ENCODE measurements around the gene CLEC4G.

The CLEC4G gene

GRCh38 chr19:7720351-7720750, 11.6 kb downstream of the CLEC4G start:
- DNase-seq, result no peak

- no peak for DNase-seq
Observed at GRCh38 chr19:7718668-7719067, 13.2 kb downstream of the CLEC4G start.

- DNase-seq, result no peak
Observed at GRCh38 chr19:7716762-7717161, 15.1 kb downstream of the CLEC4G start.

GRCh38 chr19:7715671-7716070, 16.2 kb downstream of the CLEC4G start:
- no peak for DNase-seq

GRCh38 chr19:7710616-7711015, 21.3 kb downstream of the CLEC4G start:
- DNase-seq, result no peak

GRCh38 chr19:7709932-7710460, 21.9 kb downstream of the CLEC4G start:
- DNase-seq, result no peak

- DNase-seq, result no peak
Observed at GRCh38 chr19:7706955-7707456, 24.9 kb downstream of the CLEC4G start.

- DNase-seq, result no peak
Observed at GRCh38 chr19:7706188-7706954, 25.5 kb downstream of the CLEC4G start.

- DNase-seq, result peak; percentile 81
Observed at GRCh38 chr19:7705387-7706187, 26.3 kb downstream of the CLEC4G start.

GRCh38 chr19:7704280-7705060, 27.4 kb downstream of the CLEC4G start:
- DNase-seq, result no peak

- no peak for DNase-seq
Observed at GRCh38 chr19:7703332-7703731, 28.6 kb downstream of the CLEC4G start.

- no peak for DNase-seq
Observed at GRCh38 chr19:7701654-7702457, 30.1 kb downstream of the CLEC4G start, which contains the start of gene FCER2. TSS of gene FCER2 (minus strand) at chr19:7702131. CDS start at chr19:7699760, 2,371 bp downstream.

- DNase-seq, result no peak
Observed at GRCh38 chr19:7701049-7701653, 30.8 kb downstream of the CLEC4G start.

- peak; percentile 78 for DNase-seq
Observed at GRCh38 chr19:7699417-7700401, 32.2 kb downstream of the CLEC4G start.

- DNase-seq, result no peak
Observed at GRCh38 chr19:7699003-7699402, 32.9 kb downstream of the CLEC4G start.

- no peak for DNase-seq
Observed at GRCh38 chr19:7698583-7698982, 33.3 kb downstream of the CLEC4G start.

GRCh38 chr19:7697721-7698287, 34.1 kb downstream of the CLEC4G start:
- DNase-seq, result no peak

GRCh38 chr19:7694499-7694898, 37.4 kb downstream of the CLEC4G start:
- DNase-seq, result no peak

GRCh38 chr19:7692417-7693088, 39.4 kb downstream of the CLEC4G start:
- DNase-seq, result no peak
